ENCODE results near the gene CNPY1.

DNA sequence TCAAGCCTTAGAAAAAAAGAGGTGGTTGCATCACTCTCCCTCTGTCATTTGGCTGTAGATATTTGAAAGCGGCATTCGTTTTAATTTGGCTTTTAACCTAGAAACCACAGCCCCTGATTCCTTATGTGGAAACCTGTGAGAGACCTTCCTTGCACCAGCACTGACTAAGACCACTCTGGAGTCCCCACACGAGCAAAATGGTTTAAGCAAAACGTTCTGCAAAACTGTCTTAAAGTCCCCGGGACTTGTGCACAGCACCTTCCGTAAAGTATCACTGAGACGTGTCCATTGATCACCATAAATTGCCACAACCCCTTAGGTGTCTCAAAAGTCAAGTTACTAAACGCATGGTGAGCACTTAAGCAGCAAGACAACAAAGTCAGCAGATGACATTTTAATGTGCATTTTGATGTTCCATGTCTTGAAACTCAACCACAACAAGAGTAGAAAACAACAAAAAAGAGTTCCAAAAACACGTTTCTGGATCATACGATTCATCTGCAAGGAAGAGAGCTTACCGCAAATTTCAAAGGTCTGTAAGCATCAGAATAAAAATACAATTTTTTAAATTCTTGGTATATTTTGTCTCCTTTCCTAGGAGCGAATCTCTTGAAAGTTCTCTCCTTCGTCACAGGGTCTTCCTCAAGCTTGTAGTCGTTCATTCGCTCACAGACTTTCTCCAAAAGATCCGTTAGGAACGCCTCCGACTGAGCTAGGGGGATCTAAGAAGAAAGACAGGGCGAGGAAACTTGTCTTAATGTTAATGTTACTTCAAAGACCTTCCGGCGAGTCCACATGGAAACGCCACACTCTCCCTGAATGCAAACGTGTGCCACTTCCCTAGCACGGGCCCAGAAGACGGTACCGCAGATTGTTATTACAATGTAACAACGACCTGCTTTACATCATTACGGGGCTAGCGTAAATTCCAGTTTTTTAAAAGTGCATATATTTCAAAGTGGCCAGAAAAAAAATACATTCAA, 37.7 kb downstream of the CNPY1 start:
- TF ChIP-seq EP300 (IDR thresholded peaks at IDR 0.05; ENCODE audit: borderline replicate concordance in 1 of 2, low read depth in 2 of 2, low read length in 2 of 2) (no peak), MAX (IDR thresholded peaks at IDR 0.05) (no peak), EGR1 (IDR thresholded peaks at IDR 0.05; ENCODE audit: borderline replicate concordance, low read depth, low read length) (no peak), KDM5A (IDR thresholded peaks at IDR 0.05; ENCODE audit: low read length) (no peak), POLR2A (IDR thresholded peaks at IDR 0.05; ENCODE audit: control extremely low read depth in 1 of 2, low read depth in 2 of 2, low read length in 2 of 2) (no peak), YY1 (IDR thresholded peaks at IDR 0.05; ENCODE audit: low read depth, low read length) (no peak), SP1 (IDR thresholded peaks at IDR 0.05; ENCODE audit: low read depth, low read length) (no peak), TCF12 (IDR thresholded peaks at IDR 0.05; ENCODE audit: low read depth, low read length) (no peak; the same call in 1 of the 2 replicates), HDAC2 (IDR thresholded peaks at IDR 0.05; ENCODE audit: borderline replicate concordance in 1 of 2, low read depth in 2 of 2, low read length in 2 of 2) (no peak)
- TF ChIP-seq, protein P1, sequence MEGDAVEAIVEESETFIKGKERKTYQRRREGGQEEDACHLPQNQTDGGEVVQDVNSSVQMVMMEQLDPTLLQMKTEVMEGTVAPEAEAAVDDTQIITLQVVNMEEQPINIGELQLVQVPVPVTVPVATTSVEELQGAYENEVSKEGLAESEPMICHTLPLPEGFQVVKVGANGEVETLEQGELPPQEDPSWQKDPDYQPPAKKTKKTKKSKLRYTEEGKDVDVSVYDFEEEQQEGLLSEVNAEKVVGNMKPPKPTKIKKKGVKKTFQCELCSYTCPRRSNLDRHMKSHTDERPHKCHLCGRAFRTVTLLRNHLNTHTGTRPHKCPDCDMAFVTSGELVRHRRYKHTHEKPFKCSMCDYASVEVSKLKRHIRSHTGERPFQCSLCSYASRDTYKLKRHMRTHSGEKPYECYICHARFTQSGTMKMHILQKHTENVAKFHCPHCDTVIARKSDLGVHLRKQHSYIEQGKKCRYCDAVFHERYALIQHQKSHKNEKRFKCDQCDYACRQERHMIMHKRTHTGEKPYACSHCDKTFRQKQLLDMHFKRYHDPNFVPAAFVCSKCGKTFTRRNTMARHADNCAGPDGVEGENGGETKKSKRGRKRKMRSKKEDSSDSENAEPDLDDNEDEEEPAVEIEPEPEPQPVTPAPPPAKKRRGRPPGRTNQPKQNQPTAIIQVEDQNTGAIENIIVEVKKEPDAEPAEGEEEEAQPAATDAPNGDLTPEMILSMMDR (IDR thresholded peaks at IDR 0.05; ENCODE audit: control extremely low read depth in 1 of 3, insufficient read depth in 1 of 3, low read depth in 1 of 3, low read length in 3 of 3), result no peak

Measured in H1 (cell line).